OCI-LY7 (cell line): ENCODE measurements around the gene ALDH16A1. TPM values are rescaled to one million over a fixed set of nuclear protein-coding genes. Genes with fewer than 3 reads are reported as not detected.
A peak's percentile ranks its signal among the peaks of the same experiment; 100 is the strongest.

Source experiments
- BruUV-seq: library from RNA; stranded (reverse); fragments of 400-500 nt; replicated peaks from 2 replicates; lab custom pipeline; 2021; lab: Mats Ljungman, UMichigan
- CTCF ChIA-PET: fragments of 300-600 bp; sonication (Branson Sonifier 250); formaldehyde crosslinking; loops from one replicate; lab custom pipeline; 2022; ENCODE audit warnings: antibody characterized with exemption; ENCODE audit not compliant: unreplicated experiment; lab: Charles Lee
- POLR2A ChIA-PET: fragments of 300-600 bp; sonication (Branson Sonifier 250); formaldehyde crosslinking; loops from one replicate; lab custom pipeline; 2022; ENCODE audit warnings: antibody characterized with exemption; lab: Charles Lee
- DNase-seq: peaks from one replicate; pipeline ENCODE4 v3.0.0-alpha.2; 2015; ENCODE audit warnings: low spot score
- H2AFZ ChIP-seq: fragments of 200-600 bp; sonication (generic), shearing (Covaris generic); 2 replicates; pipeline ENCODE4 v1.6.1; 2014; ENCODE audit warnings: mild to moderate bottlenecking, antibody characterized with exemption, low read length, moderate library complexity
- H3K27ac ChIP-seq: fragments of 200-600 bp; sonication (generic); 2 replicates; pipeline ENCODE4 v1.5.1; 2014; ENCODE audit warnings: mixed run types, low read depth, mild to moderate bottlenecking, moderate library complexity, low read length, inconsistent platforms; ENCODE audit not compliant: poor library complexity, severe bottlenecking
- H3K36me3 ChIP-seq: fragments of 200-600 bp; sonication (generic); 2 replicates; pipeline ENCODE4 v1.6.1; 2014; ENCODE audit warnings: mild to moderate bottlenecking, antibody characterized with exemption, low read length, moderate library complexity, mixed read lengths; ENCODE audit not compliant: insufficient read depth
- H3K4me1 ChIP-seq: fragments of 200-600 bp; sonication (generic); 2 replicates; pipeline ENCODE4 v1.5.1; 2014; ENCODE audit warnings: mild to moderate bottlenecking, low read length; ENCODE audit not compliant: insufficient read depth, poor library complexity, severe bottlenecking
- H3K4me2 ChIP-seq: fragments of 200-600 bp; sonication (generic); 2 replicates; pipeline ENCODE4 v1.6.1; 2014; ENCODE audit warnings: mild to moderate bottlenecking, low read length
- H3K4me3 ChIP-seq: fragments of 200-600 bp; sonication (generic); 2 replicates; pipeline ENCODE4 v1.5.1; 2014; ENCODE audit warnings: mild to moderate bottlenecking, low read depth, low read length; ENCODE audit not compliant: poor library complexity, severe bottlenecking
- H3K79me2 ChIP-seq: fragments of 200-600 bp; sonication (generic); 2 replicates; pipeline ENCODE4 v1.6.1; 2016; ENCODE audit warnings: low read depth, mild to moderate bottlenecking, low read length, moderate library complexity, mixed read lengths; ENCODE audit not compliant: insufficient read depth
- H3K9me2 ChIP-seq: fragments of 200-600 bp; sonication (generic); 2 replicates; pipeline ENCODE4 v1.6.1; 2016; ENCODE audit warnings: mild to moderate bottlenecking, low read length, mixed read lengths; ENCODE audit not compliant: insufficient read depth
- H3K9me3 ChIP-seq: fragments of 200-600 bp; sonication (generic); 2 replicates; pipeline ENCODE4 v1.6.1; 2014; ENCODE audit warnings: mild to moderate bottlenecking, mixed run types, low read length, mixed read lengths
- H4K20me1 ChIP-seq: fragments of 200-600 bp; sonication (generic); 2 replicates; pipeline ENCODE4 v1.6.1; 2014; ENCODE audit warnings: mild to moderate bottlenecking, antibody characterized with exemption, low read length, moderate library complexity, mixed read lengths; ENCODE audit not compliant: insufficient read depth
- CTCF ChIP-seq: fragments of 200-600 bp; sonication (generic); conservative IDR thresholded peaks from 2 replicates; pipeline ENCODE4 v1.5.1; 2014; ENCODE audit warnings: mild to moderate bottlenecking, antibody characterized with exemption, low read length, moderate library complexity, mixed read lengths
- EZH2phosphoT487 ChIP-seq: fragments of 200-600 bp; sonication (generic); IDR thresholded peaks from 2 replicates; pipeline ENCODE4 v1.6.1; 2018; ENCODE audit warnings: low read depth, borderline replicate concordance, mild to moderate bottlenecking, mixed run types, antibody characterized with exemption, low read length, moderate library complexity, mixed read lengths
- intact Hi-C: fragments of 100-400 bp; cut with micrococcal nuclease; formaldehyde crosslinking; loops from one replicate; pipeline ENCODE4 v1.10.0; 2022; ENCODE audit not compliant: unreplicated experiment
- total RNA-seq, 2 experiments: library from RNA; depleted of rRNA in 1 of 2; stranded (reverse); fragments of >200 nt in 1 of 2; shearing (Covaris generic) in 1 of 2; gene quantifications; 2 replicates each; pipeline ENCODE4 v1.2.3, GENCODE V29; 2014 to 2022

ALDH16A1 gene
- total RNA-seq, 2 experiments from 2014 or later: 26.0 to 55.4 TPM

GRCh38 chr19:49427855-49428546, 25.0 kb upstream of the ALDH16A1 start:
- TF ChIP-seq EZH2phosphoT487 (no peak), CTCF (no peak)
- Histone ChIP-seq H3K36me3 (no peaks in the 10 kb centered on the region), H3K4me3 (no peak overlapping the region), H3K79me2 (no peaks in the 10 kb centered on the region), H3K9me3 (no peaks in the 10 kb centered on the region), H3K27ac (no peak overlapping the region), H3K4me2 (peak overlapping the region; percentile 55), H4K20me1 (no peaks in the 10 kb centered on the region), H3K9me2 (no peaks in the 10 kb centered on the region), H2AFZ (peak overlapping the region; percentile 71; the same call in 1 of the 2 replicates), H3K4me1 (peaks cover 64% of the 10 kb centered on the region)
- BruUV-seq: no TSS peak
- intact Hi-C loops: no loop called here
- no peak for DNase-seq
- ChIA-PET POLR2A (no interaction called here), CTCF (no interaction called here)

- no TSS peak for BruUV-seq
- POLR2A ChIA-PET: interaction anchor here (0.8 to 1.9 kb wide), 2 partner anchors 17 to 36 kb away, joined by 5 to 10 read pairs; no protein-coding TSS in a partner anchor
- no peak overlapping the region for H3K4me3 ChIP-seq
- no peaks in the 10 kb centered on the region for H3K36me3 ChIP-seq
- peaks cover 58% of the 10 kb centered on the region for H3K4me1 ChIP-seq
- H3K9me2 ChIP-seq: no peaks in the 10 kb centered on the region
- H4K20me1 ChIP-seq: no peaks in the 10 kb centered on the region
- no peak overlapping the region for H3K27ac ChIP-seq
- no peak for DNase-seq
- no peak for TF ChIP-seq EZH2phosphoT487
- no peaks in the 10 kb centered on the region for H3K79me2 ChIP-seq
- H2AFZ ChIP-seq: no peak overlapping the region
- no peaks in the 10 kb centered on the region for H3K9me3 ChIP-seq
- H3K4me2 ChIP-seq: no peak overlapping the region
- intact Hi-C loops: no loop called here
- CTCF ChIA-PET: interaction anchor here (0.6 kb wide), 1 partner anchor 11 kb away, joined by 3 read pairs; no protein-coding TSS in a partner anchor
These were observed 24.2 kb upstream of the ALDH16A1 start for GRCh38 chr19:49428547-49429451.

GRCh38 chr19:49430172-49430677, 22.8 kb upstream of the ALDH16A1 start:
- H3K4me2 ChIP-seq: peak overlapping the region; percentile 5; the same call in 1 of the 2 replicates
- H3K27ac ChIP-seq: no peak overlapping the region
- H2AFZ ChIP-seq: peak overlapping the region; percentile 22; the same call in 1 of the 2 replicates
- no TSS peak for BruUV-seq
- H3K4me3 ChIP-seq: no peak overlapping the region
- TF ChIP-seq EZH2phosphoT487: no peak
- no peaks in the 10 kb centered on the region for H4K20me1 ChIP-seq
- H3K4me1 ChIP-seq: peaks cover 47% of the 10 kb centered on the region
- H3K9me3 ChIP-seq: no peaks in the 10 kb centered on the region
- no peak for DNase-seq
- no peaks in the 10 kb centered on the region for H3K79me2 ChIP-seq
- POLR2A ChIA-PET: interaction anchor here (0.6 to 1.9 kb wide), 2 partner anchors 19 to 107 kb away, joined by 3 to 5 read pairs; no protein-coding TSS in a partner anchor
- no peaks in the 10 kb centered on the region for H3K36me3 ChIP-seq
- intact Hi-C loops: loop anchor here (1.0 kb wide), 1 partner anchor 38 kb away; no protein-coding TSS in a partner anchor
- H3K9me2 ChIP-seq: no peaks in the 10 kb centered on the region
- CTCF ChIA-PET: no interaction called here
